HL-60 (cell line): ENCODE data around the gene TMEM151A.
"Not testable (repeated sequence)": the region's sequence is repeated elsewhere in the genome, so short reads cannot be mapped to it uniquely, and the experiment has no call there.

Source experiments
- POLR2AphosphoS5 ChIP-seq: IDR thresholded peaks from 2 replicates; pipeline ENCODE4 v1.6.1; 2012; ENCODE audit warnings: low read depth
- TF ChIP-seq, protein P1 (sequence below): IDR thresholded peaks from one replicate; pipeline ENCODE4 v1.5.1; 2011; ENCODE audit warnings: low read length, control low read depth, inconsistent platforms; ENCODE audit not compliant: insufficient read depth

DNA sequence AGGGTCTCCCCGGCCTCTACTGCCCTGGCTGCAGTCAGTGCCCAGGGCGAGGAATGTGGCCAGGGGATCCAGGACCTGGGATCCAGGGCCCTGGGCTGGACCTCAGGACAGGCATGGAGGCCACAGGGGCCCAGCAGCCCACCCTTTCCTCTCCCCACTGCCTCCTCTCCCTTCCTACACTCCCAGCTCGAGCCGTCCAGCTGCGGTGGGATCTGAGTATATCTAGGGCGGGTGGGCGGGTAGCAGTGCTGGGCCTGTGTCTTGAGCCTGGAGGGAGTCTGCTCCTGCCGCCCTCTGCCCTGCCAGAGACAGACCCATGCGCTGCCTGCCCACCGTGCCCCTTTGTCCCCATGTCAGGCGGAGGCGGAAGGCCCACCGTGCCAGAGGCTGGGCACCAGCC, 15.1 kb upstream of the TMEM151A start:
- TF ChIP-seq, protein P1, sequence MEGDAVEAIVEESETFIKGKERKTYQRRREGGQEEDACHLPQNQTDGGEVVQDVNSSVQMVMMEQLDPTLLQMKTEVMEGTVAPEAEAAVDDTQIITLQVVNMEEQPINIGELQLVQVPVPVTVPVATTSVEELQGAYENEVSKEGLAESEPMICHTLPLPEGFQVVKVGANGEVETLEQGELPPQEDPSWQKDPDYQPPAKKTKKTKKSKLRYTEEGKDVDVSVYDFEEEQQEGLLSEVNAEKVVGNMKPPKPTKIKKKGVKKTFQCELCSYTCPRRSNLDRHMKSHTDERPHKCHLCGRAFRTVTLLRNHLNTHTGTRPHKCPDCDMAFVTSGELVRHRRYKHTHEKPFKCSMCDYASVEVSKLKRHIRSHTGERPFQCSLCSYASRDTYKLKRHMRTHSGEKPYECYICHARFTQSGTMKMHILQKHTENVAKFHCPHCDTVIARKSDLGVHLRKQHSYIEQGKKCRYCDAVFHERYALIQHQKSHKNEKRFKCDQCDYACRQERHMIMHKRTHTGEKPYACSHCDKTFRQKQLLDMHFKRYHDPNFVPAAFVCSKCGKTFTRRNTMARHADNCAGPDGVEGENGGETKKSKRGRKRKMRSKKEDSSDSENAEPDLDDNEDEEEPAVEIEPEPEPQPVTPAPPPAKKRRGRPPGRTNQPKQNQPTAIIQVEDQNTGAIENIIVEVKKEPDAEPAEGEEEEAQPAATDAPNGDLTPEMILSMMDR: not testable (repeated sequence)
- not testable (repeated sequence) for TF ChIP-seq POLR2AphosphoS5
